Measurements from ENCODE around the gene PHC2. TPM values are rescaled to one million over a fixed set of nuclear protein-coding genes. Genes with fewer than 3 reads are reported as not detected.
A peak's percentile ranks its signal among the peaks of the same experiment; 100 is the strongest.

The PHC2 gene
- total RNA-seq, 2 experiments from 2014 or later, result 37.7 to 39.5 TPM

GRCh38 chr1:33274446-33274845 is 156.4 kb downstream of the PHC2 start:
- Histone ChIP-seq H3K9me3 (ENCODE audit: control insufficient read depth in 1 of 2, insufficient read depth in 1 of 2, low read length in 2 of 2) (no peaks in the 10 kb centered on the region), H3K4me3 (ENCODE audit: low read length) (no peak overlapping the region), H3K27ac (ENCODE audit: low read depth in 1 of 2, low read length in 2 of 2) (peak overlapping the region in 1 of 2 donors; percentile 5), H3K36me3 (ENCODE audit: insufficient read depth, low read length) (peaks cover 42% of the 10 kb centered on the region), H3K27me3 (ENCODE audit: control insufficient read depth in 1 of 2, insufficient read depth in 2 of 2, low read length in 2 of 2) (no peaks in the 10 kb centered on the region), H3K4me1 (ENCODE audit: insufficient read depth, low read length) (peaks cover 28% of the 10 kb centered on the region)
- H3K27me3 Mint-ChIP-seq, result no peaks in the 10 kb centered on the region
- H3K4me3 Mint-ChIP-seq, result no peak overlapping the region
- ATAC-seq (ENCODE audit: poor library complexity) (no peak), DNase-seq (no peak)
- POLR2A ChIA-PET, result interaction anchor here (0.8 kb wide), 1 partner anchor 21 kb away, joined by 3 read pairs; no protein-coding TSS in a partner anchor
- TF ChIP-seq, protein P1, sequence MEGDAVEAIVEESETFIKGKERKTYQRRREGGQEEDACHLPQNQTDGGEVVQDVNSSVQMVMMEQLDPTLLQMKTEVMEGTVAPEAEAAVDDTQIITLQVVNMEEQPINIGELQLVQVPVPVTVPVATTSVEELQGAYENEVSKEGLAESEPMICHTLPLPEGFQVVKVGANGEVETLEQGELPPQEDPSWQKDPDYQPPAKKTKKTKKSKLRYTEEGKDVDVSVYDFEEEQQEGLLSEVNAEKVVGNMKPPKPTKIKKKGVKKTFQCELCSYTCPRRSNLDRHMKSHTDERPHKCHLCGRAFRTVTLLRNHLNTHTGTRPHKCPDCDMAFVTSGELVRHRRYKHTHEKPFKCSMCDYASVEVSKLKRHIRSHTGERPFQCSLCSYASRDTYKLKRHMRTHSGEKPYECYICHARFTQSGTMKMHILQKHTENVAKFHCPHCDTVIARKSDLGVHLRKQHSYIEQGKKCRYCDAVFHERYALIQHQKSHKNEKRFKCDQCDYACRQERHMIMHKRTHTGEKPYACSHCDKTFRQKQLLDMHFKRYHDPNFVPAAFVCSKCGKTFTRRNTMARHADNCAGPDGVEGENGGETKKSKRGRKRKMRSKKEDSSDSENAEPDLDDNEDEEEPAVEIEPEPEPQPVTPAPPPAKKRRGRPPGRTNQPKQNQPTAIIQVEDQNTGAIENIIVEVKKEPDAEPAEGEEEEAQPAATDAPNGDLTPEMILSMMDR (IDR thresholded peaks at IDR 0.05), result no peak
- peaks cover 45% of the 10 kb centered on the region for H3K36me3 Mint-ChIP-seq (ENCODE audit: low read depth)
- CTCF ChIA-PET, result no interaction called here
- no peaks in the 10 kb centered on the region for H3K9me3 Mint-ChIP-seq
- intact Hi-C loops (cut with DNase I, micrococcal nuclease), result no loop called here
- H3K4me1 Mint-ChIP-seq (ENCODE audit: low read depth), result peaks cover 36% of the 10 kb centered on the region
- peak overlapping the region; percentile 44 for H3K27ac Mint-ChIP-seq

GRCh38 chr1:33273961-33274371 is 156.9 kb downstream of the PHC2 start:
- H3K4me1 ChIP-seq (ENCODE audit: insufficient read depth, low read length), result peaks cover 28% of the 10 kb centered on the region
- ATAC-seq (ENCODE audit: poor library complexity), result no peak
- TF ChIP-seq, protein P1 (IDR thresholded peaks at IDR 0.05), result no peak
- Mint-ChIP-seq H3K4me1 (ENCODE audit: low read depth) (peaks cover 36% of the 10 kb centered on the region), H3K27ac (peak overlapping the region; percentile 44), H3K4me3 (no peak overlapping the region), H3K9me3 (no peaks in the 10 kb centered on the region), H3K36me3 (ENCODE audit: low read depth) (peaks cover 43% of the 10 kb centered on the region), H3K27me3 (no peaks in the 10 kb centered on the region)
- H3K36me3 ChIP-seq (ENCODE audit: insufficient read depth, low read length), result peaks cover 38% of the 10 kb centered on the region
- intact Hi-C loops (cut with DNase I, micrococcal nuclease), result no loop called here
- peak overlapping the region in 1 of 2 donors; percentile 5 for H3K27ac ChIP-seq (ENCODE audit: low read depth in 1 of 2, low read length in 2 of 2)
- H3K4me3 ChIP-seq (ENCODE audit: low read length), result no peak overlapping the region
- no peaks in the 10 kb centered on the region for H3K27me3 ChIP-seq (ENCODE audit: control insufficient read depth in 1 of 2, insufficient read depth in 2 of 2, low read length in 2 of 2)
- CTCF ChIA-PET, result no interaction called here
- POLR2A ChIA-PET, result interaction anchor here (1.0 kb wide), 1 partner anchor 14 kb away, joined by 3 read pairs; no protein-coding TSS in a partner anchor
- H3K9me3 ChIP-seq (ENCODE audit: control insufficient read depth in 1 of 2, insufficient read depth in 1 of 2, low read length in 2 of 2), result no peaks in the 10 kb centered on the region
- peak in 1 of 14 experiments; percentile 5 for DNase-seq

Small RNAs within 50 kb of the gene (microRNA-seq; reads per million reads assigned to microRNA genes)
- 12.4 reads per million, percentile 41 among the genes with 10 or more reads in this experiment for gene MIR3605 (ENCODE audit: borderline microRNAs expressed, borderline replicate concordance)

Other genes with a start within 250 kb of the PHC2 start
- gene TRIM62, start 249.1 kb downstream of the PHC2 start, total RNA-seq, result 10 to 100 TPM; 18.9 to 23.0 TPM
- gene ZNF362, start 174.6 kb downstream of the PHC2 start, total RNA-seq, result 10 to 100 TPM; 24.7 to 26.6 TPM
- gene A3GALT2, start 110.0 kb downstream of the PHC2 start, total RNA-seq, result not detected
- under 1 TPM; 0.27 to 0.50 TPM for gene ZSCAN20, start 41.5 kb upstream of the PHC2 start, total RNA-seq

Data from CD4-positive, alpha-beta T cell (primary cell).